Activated CD8-positive, alpha-beta T cell treated with anti-CD3 and anti-CD28 coated beads for 36 hours (primary cell): Measurements from ENCODE around the gene LYPD6. TPM values are rescaled to one million over a fixed set of nuclear protein-coding genes. Genes with fewer than 3 reads are reported as not detected.

Experiments
- ATAC-seq: fragments of 200-7000 bp; cut with Tn5 transposase; one replicate; pipeline ENCODE4 v1.10.0; 2021; ENCODE audit warnings: mild to moderate bottlenecking, moderate library complexity
- CTCF ChIA-PET: fragments of 350-600 bp; sonication (Branson Sonifier 250); formaldehyde crosslinking; loops from one replicate; lab custom pipeline; 2021; ENCODE audit warnings: antibody characterized with exemption; lab: Charles Lee
- POLR2A ChIA-PET: fragments of 350-600 bp; sonication (Branson Sonifier 250); formaldehyde crosslinking; loops from one replicate; lab custom pipeline; 2021; ENCODE audit warnings: antibody characterized with exemption; lab: Charles Lee
- DNase-seq: peaks from one replicate; pipeline ENCODE4 v3.0.0-alpha.2; 2020
- H3K27ac Mint-ChIP-seq: one replicate; pipeline ENCODE4 v1.8.0; 2021; ENCODE audit warnings: mild to moderate bottlenecking, mixed read lengths
- H3K27me3 Mint-ChIP-seq: one replicate; pipeline ENCODE4 v1.8.0; 2021; ENCODE audit warnings: mixed read lengths
- H3K36me3 Mint-ChIP-seq: one replicate; pipeline ENCODE4 v1.8.0; 2021; ENCODE audit warnings: low read depth, mixed read lengths
- H3K4me1 Mint-ChIP-seq: one replicate; pipeline ENCODE4 v1.8.0; 2021; ENCODE audit warnings: low read depth, mixed read lengths
- H3K4me3 Mint-ChIP-seq: one replicate; pipeline ENCODE4 v1.8.0; 2021; ENCODE audit warnings: mild to moderate bottlenecking, moderate library complexity, mixed read lengths
- H3K9me3 Mint-ChIP-seq: one replicate; pipeline ENCODE4 v1.8.0; 2021; ENCODE audit warnings: mixed read lengths
- CTCF ChIP-seq: fragments of 200-600 bp; IDR thresholded peaks from one replicate; pipeline ENCODE4 v1.8.0; 2022; ENCODE audit warnings: antibody characterized with exemption, mild to moderate bottlenecking
- intact Hi-C: fragments of 100-400 bp; cut with micrococcal nuclease; formaldehyde crosslinking; loops from one replicate; pipeline ENCODE4 v1.10.0; 2022
- total RNA-seq, 2 experiments: library from RNA; stranded (reverse); gene quantifications; one replicate each; pipeline ENCODE4 v1.2.3, GENCODE V29; 2021

The LYPD6 gene
- total RNA-seq, 2 experiments from 2014 or later: not detected

- DNase-seq: no peak
- H3K4me1 Mint-ChIP-seq: no peaks in the 10 kb centered on the region
- no peak for ATAC-seq
- peaks cover 3% of the 10 kb centered on the region for H3K27me3 Mint-ChIP-seq
- intact Hi-C loops: no loop called here
- POLR2A ChIA-PET: no interaction called here
- TF ChIP-seq CTCF: no peak
- H3K36me3 Mint-ChIP-seq: no peaks in the 10 kb centered on the region
- no peak overlapping the region for H3K4me3 Mint-ChIP-seq
- no peaks in the 10 kb centered on the region for H3K9me3 Mint-ChIP-seq
- CTCF ChIA-PET: no interaction called here
- H3K27ac Mint-ChIP-seq: no peak overlapping the region
These were observed 112.0 kb downstream of the LYPD6 start for GRCh38 chr2:149442346-149442745.

- H3K4me1 Mint-ChIP-seq: no peaks in the 10 kb centered on the region
- ATAC-seq (no peak), DNase-seq (no peak)
- H3K4me3 Mint-ChIP-seq: no peak overlapping the region
- H3K27ac Mint-ChIP-seq: no peak overlapping the region
- no peaks in the 10 kb centered on the region for H3K9me3 Mint-ChIP-seq
- intact Hi-C loops: no loop called here
- ChIA-PET POLR2A (no interaction called here), CTCF (no interaction called here)
- no peaks in the 10 kb centered on the region for H3K36me3 Mint-ChIP-seq
- peaks cover 3% of the 10 kb centered on the region for H3K27me3 Mint-ChIP-seq
- TF ChIP-seq CTCF: no peak
These were observed 112.8 kb downstream of the LYPD6 start for GRCh38 chr2:149443150-149443549.

GRCh38 chr2:149446748-149447147, 116.4 kb downstream of the LYPD6 start:
- Mint-ChIP-seq H3K4me1 (no peaks in the 10 kb centered on the region), H3K27me3 (peaks cover 3% of the 10 kb centered on the region), H3K36me3 (no peaks in the 10 kb centered on the region), H3K9me3 (no peaks in the 10 kb centered on the region), H3K27ac (no peak overlapping the region), H3K4me3 (no peak overlapping the region)
- DNase-seq (no peak), ATAC-seq (no peak)
- ChIA-PET CTCF (no interaction called here), POLR2A (no interaction called here)
- no peak for TF ChIP-seq CTCF
- intact Hi-C loops: no loop called here

GRCh38 chr2:149448315-149448714, 117.9 kb downstream of the LYPD6 start:
- no peaks in the 10 kb centered on the region for H3K9me3 Mint-ChIP-seq
- no peak overlapping the region for H3K27ac Mint-ChIP-seq
- POLR2A ChIA-PET: no interaction called here
- intact Hi-C loops: no loop called here
- no peak for ATAC-seq
- no peak for TF ChIP-seq CTCF
- H3K27me3 Mint-ChIP-seq: peaks cover 3% of the 10 kb centered on the region
- no peak for DNase-seq
- no peak overlapping the region for H3K4me3 Mint-ChIP-seq
- CTCF ChIA-PET: no interaction called here
- H3K4me1 Mint-ChIP-seq: no peaks in the 10 kb centered on the region
- H3K36me3 Mint-ChIP-seq: no peaks in the 10 kb centered on the region

GRCh38 chr2:149449017-149449416, 118.6 kb downstream of the LYPD6 start:
- ChIA-PET POLR2A (no interaction called here), CTCF (no interaction called here)
- DNase-seq (no peak), ATAC-seq (no peak)
- intact Hi-C loops: no loop called here
- H3K27ac Mint-ChIP-seq: no peak overlapping the region
- peaks cover 3% of the 10 kb centered on the region for H3K27me3 Mint-ChIP-seq
- H3K4me1 Mint-ChIP-seq: no peaks in the 10 kb centered on the region
- H3K4me3 Mint-ChIP-seq: no peak overlapping the region
- no peaks in the 10 kb centered on the region for H3K9me3 Mint-ChIP-seq
- no peaks in the 10 kb centered on the region for H3K36me3 Mint-ChIP-seq
- TF ChIP-seq CTCF: no peak
